Muscle of arm (tissue), 12 donors: Measurements from ENCODE around the gene CNTRL. TPM values are rescaled to one million over a fixed set of nuclear protein-coding genes. Genes with fewer than 3 reads are reported as not detected.
"Not testable (repeated sequence)": the region's sequence is repeated elsewhere in the genome, so short reads cannot be mapped to it uniquely, and the experiment has no call there.

Experiments
- DNase-seq: peaks from one replicate; pipeline ENCODE4 v3.0.0-alpha.2; 2013
- polyA plus RNA-seq, 12 donors: library from polyadenylated mRNA; unstranded; fragments of 120-200 nt; gene quantifications; one replicate each; pipeline ENCODE4 v1.2.1, GENCODE V29; 2013; ENCODE audit not compliant: insufficient read length in 12 of 12

Gene CNTRL
- polyA plus RNA-seq, 12 donors: 13.6 to 43.6 (median 20.3) TPM; not detected in 1

- DNase-seq: peak; percentile 62
Observed at GRCh38 chr9:121071756-121072421, 2.9 kb upstream of the CNTRL start.

- peak; percentile 91 for DNase-seq
Observed at GRCh38 chr9:121073038-121073437, 1.7 kb upstream of the CNTRL start.

DNA sequence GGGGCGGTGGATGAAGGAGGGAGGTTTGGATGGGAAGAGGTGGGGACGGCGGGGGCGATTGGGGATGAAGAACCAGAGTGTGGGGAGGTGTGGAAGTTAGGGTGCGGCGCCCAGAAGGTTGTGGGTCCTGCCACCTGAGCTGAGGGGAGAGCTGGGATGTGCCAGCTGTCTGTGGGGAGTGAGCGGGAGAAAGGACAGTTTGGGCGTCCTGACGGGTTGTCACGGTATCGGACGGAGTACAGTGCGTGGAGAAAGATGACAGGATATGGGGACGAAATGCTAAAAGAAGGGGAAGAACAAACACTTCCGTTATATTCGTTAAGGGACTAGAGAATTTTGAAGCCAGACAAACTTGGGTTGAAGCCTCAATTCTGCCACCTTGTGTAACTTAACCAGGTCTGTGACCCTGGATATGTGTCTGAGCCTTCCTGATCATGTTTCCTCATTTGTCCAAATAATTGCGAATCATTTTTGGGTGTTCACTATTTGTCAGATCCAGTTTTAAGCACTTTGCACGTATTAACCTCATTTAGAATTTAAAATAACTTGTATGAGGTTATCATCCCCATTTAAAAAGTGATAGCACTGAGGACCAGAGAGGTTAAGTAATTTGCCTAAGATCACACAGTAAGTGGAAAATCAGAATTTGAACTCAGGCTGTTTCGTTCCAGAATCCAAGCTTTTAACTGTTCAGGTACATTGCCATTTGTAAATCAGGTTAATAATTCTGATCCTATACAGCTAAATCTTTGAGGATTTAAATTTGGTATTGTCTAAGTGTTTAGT lies 689 bp downstream of the CNTRL start:
- no peak for DNase-seq

DNA sequence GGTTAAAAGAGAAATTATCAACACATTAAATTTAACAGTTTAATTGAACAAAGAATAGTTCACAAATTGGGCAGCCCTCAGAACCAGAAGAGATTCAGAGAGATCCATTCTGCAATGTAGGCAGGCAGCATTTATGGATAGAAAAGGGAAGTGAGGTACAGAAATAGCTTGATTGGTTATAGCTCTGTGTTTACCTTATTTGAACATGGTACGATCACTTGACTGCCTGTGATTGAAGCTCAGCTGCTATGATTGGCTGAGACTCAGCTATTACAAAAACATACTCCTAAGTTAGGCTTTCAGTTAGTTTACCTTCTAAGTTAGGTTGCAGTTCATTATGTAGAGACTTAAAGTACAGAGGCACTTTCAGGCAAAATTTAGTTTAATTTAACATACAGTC lies 7.3 kb downstream of the CNTRL start:
- no peak for DNase-seq

GRCh38 chr9:121085661-121086060 lies 10.9 kb downstream of the CNTRL start:
- DNase-seq: no peak

- no peak for DNase-seq
Observed at GRCh38 chr9:121088576-121088975, 13.8 kb downstream of the CNTRL start.

DNA sequence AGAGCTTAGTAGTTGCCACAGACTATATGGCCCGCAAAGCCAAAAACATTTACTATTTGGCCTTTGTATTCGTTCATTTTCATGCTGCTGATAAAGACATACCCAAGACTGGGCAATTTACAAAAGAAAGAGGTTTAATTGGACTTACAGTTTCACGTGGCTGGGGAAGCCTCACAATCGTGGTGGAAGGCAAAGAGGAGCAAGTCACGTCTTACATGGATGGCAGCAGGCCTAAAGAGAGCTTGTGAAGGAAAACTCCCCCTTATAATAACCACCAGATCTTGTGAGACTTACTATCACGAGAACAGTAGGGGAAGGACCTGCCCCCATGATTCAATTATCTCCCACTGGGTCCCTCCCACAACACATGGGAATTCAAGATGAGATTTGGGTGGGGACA lies 16.0 kb downstream of the CNTRL start:
- DNase-seq: not testable (repeated sequence)

DNA sequence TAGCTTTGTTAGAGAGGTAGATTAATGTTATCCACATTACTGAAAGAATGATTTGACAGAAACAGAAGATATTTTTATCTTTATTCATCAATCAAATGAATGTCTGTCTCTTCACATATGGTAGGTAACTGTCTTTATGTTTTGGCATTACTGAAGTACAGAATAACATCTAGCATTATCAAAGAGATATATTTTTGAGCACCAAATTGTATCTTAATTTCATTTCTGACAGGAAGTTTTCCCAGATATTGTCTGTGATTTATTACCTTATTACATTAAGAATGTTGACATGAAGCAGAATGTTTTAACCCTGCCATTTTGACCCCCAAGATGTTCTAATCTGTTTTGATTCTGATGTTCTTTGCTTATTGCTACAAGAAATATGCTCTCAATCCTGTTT lies 20.3 kb downstream of the CNTRL start:
- no peak for DNase-seq

GRCh38 chr9:121098567-121099198 lies 23.9 kb downstream of the CNTRL start:
- DNase-seq: no peak

- DNase-seq: not testable (repeated sequence)
Observed at GRCh38 chr9:121104054-121104453, 29.3 kb downstream of the CNTRL start.

- no peak for DNase-seq
Observed at GRCh38 chr9:121105531-121105930, 30.8 kb downstream of the CNTRL start.

DNA sequence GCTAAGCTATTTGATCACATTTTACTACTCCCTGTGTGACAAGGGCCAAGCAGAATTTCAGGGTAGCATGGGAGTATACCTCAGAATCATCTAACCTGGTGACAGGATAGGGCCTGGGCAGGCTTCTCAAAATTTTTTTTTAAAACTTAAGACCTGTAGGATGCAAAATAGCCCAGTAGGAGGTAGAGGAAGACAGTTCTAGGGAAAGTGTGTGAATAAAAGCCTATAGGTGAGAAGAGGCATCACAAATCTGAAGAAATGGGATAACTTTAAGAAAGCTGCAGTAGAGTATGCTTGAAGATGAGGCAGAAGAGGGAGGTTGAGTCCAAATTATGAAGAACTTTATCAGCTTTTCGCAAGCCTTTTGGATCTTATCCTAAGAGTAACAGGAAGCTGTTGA lies 32.3 kb downstream of the CNTRL start:
- no peak for DNase-seq

- no peak for DNase-seq
Observed at GRCh38 chr9:121107881-121108280, 33.1 kb downstream of the CNTRL start.

GRCh38 chr9:121115466-121115865 lies 40.7 kb downstream of the CNTRL start:
- no peak for DNase-seq

GRCh38 chr9:121118266-121118665 lies 43.5 kb downstream of the CNTRL start:
- no peak for DNase-seq

- no peak for DNase-seq
Observed at GRCh38 chr9:121120386-121120785, 45.6 kb downstream of the CNTRL start.

GRCh38 chr9:121121582-121122087 lies 46.9 kb downstream of the CNTRL start:
- DNase-seq: peak; percentile 95

DNA sequence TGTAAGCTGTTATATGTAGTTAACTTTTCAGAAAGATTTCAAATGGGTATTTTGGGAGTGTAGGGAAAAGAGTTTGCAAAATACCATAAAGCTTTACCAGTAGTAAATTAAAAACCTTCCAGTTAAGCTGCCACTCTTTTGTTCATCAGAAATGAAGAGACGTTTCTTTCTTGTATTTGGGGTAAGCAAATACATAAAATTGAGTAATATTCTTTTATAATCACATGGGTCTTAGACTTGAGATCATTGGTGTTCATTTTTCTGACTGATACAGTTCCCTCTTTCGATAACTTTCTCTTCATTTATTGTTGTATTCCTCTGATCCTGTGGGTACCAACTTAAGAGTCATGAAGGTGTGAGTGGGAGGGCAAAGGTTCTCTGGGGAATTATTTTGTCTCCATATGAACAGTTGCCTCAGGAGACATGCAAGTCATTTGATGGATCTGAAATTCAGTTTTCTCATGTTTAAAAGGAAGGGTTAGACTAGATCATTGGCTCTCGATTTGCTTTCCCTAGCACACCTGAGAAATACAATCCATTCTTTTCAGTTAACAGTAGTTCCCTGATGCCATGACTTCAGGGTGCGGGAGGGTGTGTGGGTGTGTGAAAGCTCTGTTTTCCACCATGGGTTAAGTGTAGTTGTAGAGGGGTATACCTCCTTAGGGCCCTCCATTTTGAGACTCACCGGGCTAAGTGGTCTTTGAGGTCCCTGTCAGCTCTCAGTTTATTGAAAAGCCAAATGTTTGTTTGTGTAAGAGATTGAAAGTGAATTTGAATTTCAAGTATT lies 47.7 kb downstream of the CNTRL start:
- no peak for DNase-seq

GRCh38 chr9:121123816-121124535 lies 49.2 kb downstream of the CNTRL start:
- no peak for DNase-seq

DNA sequence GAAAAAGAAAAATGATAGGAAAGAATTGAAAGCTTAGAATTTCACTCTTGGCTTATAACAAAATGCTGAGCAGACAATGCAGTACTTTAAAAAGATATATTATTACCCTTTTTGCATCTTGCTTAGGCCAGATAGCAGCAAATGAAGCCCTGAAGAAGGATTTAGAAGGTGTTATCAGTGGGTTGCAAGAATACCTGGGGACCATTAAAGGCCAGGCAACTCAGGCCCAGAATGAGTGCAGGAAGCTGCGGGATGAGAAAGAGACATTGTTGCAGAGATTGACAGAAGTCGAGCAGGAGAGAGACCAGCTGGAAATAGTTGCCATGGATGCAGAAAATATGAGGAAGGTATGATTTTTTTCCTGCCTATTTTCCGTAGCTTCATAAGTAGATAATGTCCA lies 50.8 kb downstream of the CNTRL start:
- no peak for DNase-seq

DNA sequence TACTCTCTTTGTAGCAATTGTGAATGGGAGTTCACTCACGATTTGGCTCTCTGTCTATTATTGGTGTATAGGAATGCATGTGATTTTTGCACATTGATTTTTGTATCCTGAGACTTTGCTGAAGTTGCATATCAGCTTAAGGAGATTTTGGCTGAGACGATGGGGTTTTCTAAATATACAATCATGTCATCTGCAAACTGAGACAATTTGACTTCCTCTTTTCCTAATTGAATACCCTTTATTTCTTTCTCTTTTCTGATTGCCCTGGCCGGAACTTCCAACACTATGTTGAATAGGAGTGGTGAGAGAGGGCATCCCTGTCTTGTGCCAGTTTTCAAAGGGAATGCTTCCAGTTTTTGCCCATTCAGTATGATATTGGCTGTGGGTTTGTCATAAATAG lies 54.6 kb downstream of the CNTRL start:
- DNase-seq: not testable (repeated sequence)
